H9 (cell line): Measurements from ENCODE around the gene SYK. TPM values are rescaled to one million over a fixed set of nuclear protein-coding genes. Genes with fewer than 3 reads are reported as not detected.

Source experiments
- DNase-seq: peaks from one replicate; pipeline ENCODE4 v3.0.0-alpha.2; 2017
- H2AFZ ChIP-seq: one replicate; pipeline ENCODE4 v1.6.1; 2013; ENCODE audit warnings: mild to moderate bottlenecking, low read length, control low read depth, moderate library complexity
- H2AK5ac ChIP-seq: 2 replicates; pipeline ENCODE4 v1.6.1; 2013; ENCODE audit warnings: low read length, control low read depth, mixed read lengths; ENCODE audit not compliant: insufficient read length
- H2BK120ac ChIP-seq: one replicate; pipeline ENCODE4 v1.6.1; 2013; ENCODE audit warnings: low read depth, mild to moderate bottlenecking, low read length, control low read depth, inconsistent platforms; ENCODE audit not compliant: poor library complexity, severe bottlenecking
- H2BK12ac ChIP-seq: 2 replicates; pipeline ENCODE4 v1.6.1; 2013; ENCODE audit warnings: low read length, control low read depth, mixed read lengths, low read depth; ENCODE audit not compliant: insufficient read length
- H2BK15ac ChIP-seq: 2 replicates; pipeline ENCODE4 v1.6.1; 2013; ENCODE audit warnings: low read depth, low read length, control low read depth
- H2BK20ac ChIP-seq: one replicate; pipeline ENCODE4 v1.6.1; 2013; ENCODE audit warnings: low read depth, mild to moderate bottlenecking, low read length, control low read depth, inconsistent platforms; ENCODE audit not compliant: poor library complexity, severe bottlenecking
- H2BK5ac ChIP-seq: 2 replicates; pipeline ENCODE4 v1.6.1; 2013; ENCODE audit warnings: low read length, control low read depth, mixed read lengths; ENCODE audit not compliant: insufficient read length
- H3K14ac ChIP-seq: 2 replicates; pipeline ENCODE4 v1.6.1; 2013; ENCODE audit warnings: low read length, control low read depth; ENCODE audit not compliant: insufficient read depth
- H3K18ac ChIP-seq: 2 replicates; pipeline ENCODE4 v1.6.1; 2013; ENCODE audit warnings: low read depth, mild to moderate bottlenecking, mixed read lengths, low read length, control low read depth; ENCODE audit not compliant: insufficient read length
- H3K23ac ChIP-seq: 2 replicates; pipeline ENCODE4 v1.6.1; 2013; ENCODE audit warnings: low read length, control low read depth, mixed read lengths, low read depth; ENCODE audit not compliant: insufficient read length
- H3K23me2 ChIP-seq: 2 replicates; pipeline ENCODE4 v1.6.1; 2013; ENCODE audit warnings: low read depth, mild to moderate bottlenecking, mixed read lengths, low read length, control low read depth; ENCODE audit not compliant: insufficient read length, poor library complexity, severe bottlenecking
- H3K27ac ChIP-seq: 2 replicates; pipeline ENCODE4 v1.5.1; 2013; ENCODE audit warnings: low read length, control low read depth, mixed read lengths, low read depth; ENCODE audit not compliant: insufficient read length
- H3K27me3 ChIP-seq: 2 replicates; pipeline ENCODE4 v1.6.1; 2013; ENCODE audit warnings: low read length, control low read depth, inconsistent platforms; ENCODE audit not compliant: insufficient read depth
- H3K4ac ChIP-seq: 2 replicates; pipeline ENCODE4 v1.6.1; 2013; ENCODE audit warnings: low read depth, mild to moderate bottlenecking, control low read depth, inconsistent platforms, low read length, moderate library complexity
- H3K4me1 ChIP-seq: 2 replicates; pipeline ENCODE4 v1.6.1; 2013; ENCODE audit warnings: low read length, control low read depth, inconsistent platforms; ENCODE audit not compliant: insufficient read depth
- H3K4me2 ChIP-seq: 2 replicates; pipeline ENCODE4 v1.6.1; 2013; ENCODE audit warnings: low read length, control low read depth, mixed read lengths; ENCODE audit not compliant: insufficient read length, insufficient read depth
- H3K56ac ChIP-seq: 2 replicates; pipeline ENCODE4 v1.6.1; 2013; ENCODE audit warnings: low read depth, mild to moderate bottlenecking, mixed read lengths, low read length, control low read depth; ENCODE audit not compliant: insufficient read length
- H3K79me1 ChIP-seq: 2 replicates; pipeline ENCODE4 v1.6.1; 2013; ENCODE audit warnings: low read depth, mild to moderate bottlenecking, moderate library complexity, low read length, control low read depth, inconsistent platforms; ENCODE audit not compliant: insufficient read depth, poor library complexity, severe bottlenecking
- H3K79me2 ChIP-seq: 2 replicates; pipeline ENCODE4 v1.6.1; 2013; ENCODE audit warnings: low read length, control low read depth, inconsistent platforms; ENCODE audit not compliant: insufficient read depth
- H3K9ac ChIP-seq: 2 replicates; pipeline ENCODE4 v1.6.1; 2013; ENCODE audit warnings: low read length, control low read depth, mixed read lengths; ENCODE audit not compliant: insufficient read length; ENCODE audit errors: extremely low read depth
- H3K9me3 ChIP-seq: one replicate; pipeline ENCODE4 v1.6.1; 2013; ENCODE audit warnings: low read depth, low read length, inconsistent platforms; ENCODE audit not compliant: control insufficient read depth
- H3T11ph ChIP-seq: one replicate; pipeline ENCODE4 v1.6.1; 2013; ENCODE audit warnings: mild to moderate bottlenecking, low read length, control low read depth, inconsistent platforms
- H4K20me1 ChIP-seq: one replicate; pipeline ENCODE4 v1.6.1; 2013; ENCODE audit not compliant: control insufficient read depth, insufficient read length, insufficient read depth
- H4K5ac ChIP-seq: 2 replicates; pipeline ENCODE4 v1.6.1; 2013; ENCODE audit warnings: low read depth, mild to moderate bottlenecking, mixed read lengths, low read length, control low read depth; ENCODE audit not compliant: insufficient read length
- H4K8ac ChIP-seq: replicated peaks from 2 replicates; pipeline ENCODE4 v1.6.1; 2013; ENCODE audit warnings: low read length, control low read depth, mixed read lengths, low read depth; ENCODE audit not compliant: insufficient read length
- H4K91ac ChIP-seq: 2 replicates; pipeline ENCODE4 v1.6.1; 2013; ENCODE audit warnings: low read depth, mild to moderate bottlenecking, moderate library complexity, mixed read lengths, low read length, control low read depth; ENCODE audit not compliant: insufficient read length
- H3K27ac Mint-ChIP-seq, 3 experiments: 2 replicates in 2 of 3; 3 replicates in 1 of 3; pipeline ENCODE4 v1.8.0; 2020 to 2021; ENCODE audit warnings: mixed read lengths in 3 of 3, mild to moderate bottlenecking in 1 of 3, moderate library complexity in 1 of 3
- H3K27me3 Mint-ChIP-seq: 2 replicates; pipeline ENCODE4 v1.8.0; 2021; ENCODE audit warnings: low read depth, mild to moderate bottlenecking, moderate library complexity, mixed read lengths
- H3K36me3 Mint-ChIP-seq, 3 experiments: 2 replicates in 2 of 3; 3 replicates in 1 of 3; pipeline ENCODE4 v1.8.0; 2020 to 2021; ENCODE audit warnings: low read depth in 3 of 3, mixed read lengths in 3 of 3; ENCODE audit not compliant: insufficient read depth in 1 of 3
- H3K4me1 Mint-ChIP-seq, 2 experiments: 2 replicates each; pipeline ENCODE4 v1.8.0; 2020; ENCODE audit warnings: mixed read lengths in 2 of 2
- H3K4me3 Mint-ChIP-seq, 2 experiments: 2 replicates in 1 of 2; 3 replicates in 1 of 2; pipeline ENCODE4 v1.8.0; 2020 to 2021; ENCODE audit warnings: mild to moderate bottlenecking in 2 of 2, mixed read lengths in 2 of 2, moderate library complexity in 1 of 2
- H3K9me3 Mint-ChIP-seq, 2 experiments: 2 replicates in 1 of 2; 3 replicates in 1 of 2; pipeline ENCODE4 v1.8.0; 2020; ENCODE audit warnings: mild to moderate bottlenecking in 2 of 2, mixed read lengths in 2 of 2, moderate library complexity in 1 of 2
- WGBS: extraction: QIAGEN DNeasy Blood & Tissue Kit; methylation state at CpG from one replicate; pipeline ENCODE4 v1.1.7; 2013; ENCODE audit warnings: missing lambda C conversion rate, low lambda C conversion rate, mixed read lengths; ENCODE audit not compliant: insufficient read length; ENCODE audit errors: extremely low coverage; 5-methylcytosine and 5-hydroxymethylcytosine counted together
- total RNA-seq: library from RNA; stranded (reverse); gene quantifications from 2 replicates; pipeline ENCODE4 v1.2.1, GENCODE V29; 2021
- TF ChIP-seq, protein P1 (sequence below): fragments of 200-600 bp; sonication (generic); conservative IDR thresholded peaks from 3 replicates; pipeline ENCODE4 v1.8.0; 2021; ENCODE audit warnings: antibody characterized with exemption, mild to moderate bottlenecking

Gene SYK
- total RNA-seq, 1 experiment from 2014 or later, result 7.9 TPM

DNA sequence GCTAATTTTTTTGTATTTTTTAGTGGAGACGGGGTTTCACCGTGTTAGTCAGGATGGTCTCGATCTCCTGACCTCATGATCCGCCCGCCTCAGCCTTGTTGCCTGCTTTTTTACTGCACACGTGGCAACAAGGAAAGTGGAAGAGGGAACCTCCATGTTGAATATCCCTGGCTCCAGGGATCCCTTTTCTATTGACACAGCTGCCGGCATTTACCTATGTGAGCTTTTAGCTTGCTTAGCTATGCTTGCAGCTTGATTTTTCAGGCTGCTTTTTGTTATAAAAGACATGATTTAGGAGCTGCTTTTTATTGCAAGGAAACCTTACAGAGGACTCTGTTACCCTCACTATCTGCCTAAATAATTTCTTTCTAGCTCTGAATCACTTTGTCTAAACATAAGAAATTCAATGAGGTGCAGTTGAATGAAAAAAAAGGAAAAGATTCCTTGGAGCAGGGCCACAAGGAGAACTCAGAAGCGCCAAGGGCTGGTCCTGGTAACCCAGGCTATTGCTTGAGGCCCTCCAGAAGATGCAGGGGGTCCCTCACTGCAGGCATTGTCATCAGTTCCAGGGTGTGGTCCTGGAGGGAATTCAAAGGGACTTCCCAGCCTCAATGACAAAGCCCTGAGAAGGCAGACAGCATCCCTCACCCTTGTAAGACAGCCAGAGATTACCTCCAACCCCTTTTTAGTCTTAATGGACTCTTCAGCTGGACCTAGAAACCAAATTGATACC, 89.9 kb downstream of the SYK start:
- Histone ChIP-seq H2BK120ac (no peak overlapping the region), H3K9ac (no peak overlapping the region), H3K27ac (no peak overlapping the region), H3K56ac (no peak overlapping the region), H3K79me2 (no peaks in the 10 kb centered on the region), H2BK20ac (no peak overlapping the region), H3K23ac (no peak overlapping the region), H3K14ac (no peak overlapping the region), H2AK5ac (no peak overlapping the region), H3K4me2 (no peak overlapping the region), H2BK15ac (no peak overlapping the region), H3K23me2 (no peaks in the 10 kb centered on the region), H4K20me1 (no peaks in the 10 kb centered on the region), H4K91ac (no peak overlapping the region), H2BK5ac (no peak overlapping the region), H3K4ac (no peak overlapping the region), H3K9me3 (no peaks in the 10 kb centered on the region), H3K27me3 (no peaks in the 10 kb centered on the region), H3K79me1 (no peaks in the 10 kb centered on the region), H2AFZ (no peak overlapping the region), H2BK12ac (no peak overlapping the region), H4K8ac (no peak overlapping the region), H3K4me1 (no peaks in the 10 kb centered on the region; the same call in 1 of the 2 replicates), H3K18ac (no peak overlapping the region), H3T11ph (no peak overlapping the region), H4K5ac (no peak overlapping the region)
- no peaks in the 10 kb centered on the region for H3K9me3 Mint-ChIP-seq
- TF ChIP-seq, protein P1, sequence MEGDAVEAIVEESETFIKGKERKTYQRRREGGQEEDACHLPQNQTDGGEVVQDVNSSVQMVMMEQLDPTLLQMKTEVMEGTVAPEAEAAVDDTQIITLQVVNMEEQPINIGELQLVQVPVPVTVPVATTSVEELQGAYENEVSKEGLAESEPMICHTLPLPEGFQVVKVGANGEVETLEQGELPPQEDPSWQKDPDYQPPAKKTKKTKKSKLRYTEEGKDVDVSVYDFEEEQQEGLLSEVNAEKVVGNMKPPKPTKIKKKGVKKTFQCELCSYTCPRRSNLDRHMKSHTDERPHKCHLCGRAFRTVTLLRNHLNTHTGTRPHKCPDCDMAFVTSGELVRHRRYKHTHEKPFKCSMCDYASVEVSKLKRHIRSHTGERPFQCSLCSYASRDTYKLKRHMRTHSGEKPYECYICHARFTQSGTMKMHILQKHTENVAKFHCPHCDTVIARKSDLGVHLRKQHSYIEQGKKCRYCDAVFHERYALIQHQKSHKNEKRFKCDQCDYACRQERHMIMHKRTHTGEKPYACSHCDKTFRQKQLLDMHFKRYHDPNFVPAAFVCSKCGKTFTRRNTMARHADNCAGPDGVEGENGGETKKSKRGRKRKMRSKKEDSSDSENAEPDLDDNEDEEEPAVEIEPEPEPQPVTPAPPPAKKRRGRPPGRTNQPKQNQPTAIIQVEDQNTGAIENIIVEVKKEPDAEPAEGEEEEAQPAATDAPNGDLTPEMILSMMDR, result no peak
- DNase-seq, result no peak
- peak overlapping the region in 1 of 3 experiments; percentile 28; a peak in 1 of 7 replicates for H3K27ac Mint-ChIP-seq
- H3K36me3 Mint-ChIP-seq, result no peaks in the 10 kb centered on the region
- WGBS, result no CpG with 5 or more reads among the region's 8 CpGs
- peaks cover 68 to 73% of the 10 kb centered on the region in 2 experiments for H3K4me1 Mint-ChIP-seq
- H3K4me3 Mint-ChIP-seq, result no peak overlapping the region
- no peaks in the 10 kb centered on the region for H3K27me3 Mint-ChIP-seq
